Cardiac muscle cell (in vitro differentiated cells and primary cell): ENCODE results near the gene GPHA2. TPM values are rescaled to one million over a fixed set of nuclear protein-coding genes. Genes with fewer than 3 reads are reported as not detected.

Experiments
- DNase-seq, 2 donors: peaks; one replicate each; pipeline versions ENCODE4 v3.0.0 to v3.0.0-alpha.2; 2010 to 2017; ENCODE audit warnings: low read depth in 1 of 2, low spot score in 1 of 2
- H3K27ac ChIP-seq: fragments of 200-600 bp; sonication (generic); 2 replicates; pipeline ENCODE4 v1.5.1; 2016
- H3K27me3 ChIP-seq: fragments of 200-600 bp; sonication (generic); 2 replicates; pipeline ENCODE4 v1.6.0; 2016; ENCODE audit warnings: control low read depth
- H3K36me3 ChIP-seq: fragments of 200-600 bp; sonication (generic); 2 replicates; pipeline ENCODE4 v1.5.1; 2016; ENCODE audit warnings: control low read depth
- H3K4me1 ChIP-seq: fragments of 200-600 bp; sonication (generic); 2 replicates; pipeline ENCODE4 v1.8.1; 2017; ENCODE audit warnings: low read depth, mild to moderate bottlenecking, mixed run types
- H3K4me3 ChIP-seq: fragments of 200-600 bp; sonication (generic); 2 replicates; pipeline ENCODE4 v1.5.1; 2016; ENCODE audit warnings: mild to moderate bottlenecking
- H3K9me3 ChIP-seq: fragments of 200-600 bp; sonication (generic); 2 replicates; pipeline ENCODE4 v1.5.1; 2017; ENCODE audit warnings: low read depth, mild to moderate bottlenecking, control low read depth
- CTCF ChIP-seq: IDR thresholded peaks from 2 replicates; pipeline ENCODE4 v1.5.1; 2012; ENCODE audit warnings: low read depth, mild to moderate bottlenecking, low read length
- polyA plus RNA-seq: library from polyadenylated mRNA; unstranded; fragments of >200 nt; fragmentation: Nextera tagmentation; extraction: Ambion mirVana; gene quantifications from 2 replicates; pipeline ENCODE4 v1.2.1, GENCODE V29; 2016
- total RNA-seq: library from RNA; depleted of rRNA; stranded (reverse); fragments of >200 nt; gene quantifications from 2 replicates; pipeline ENCODE4 v1.2.3, GENCODE V29; 2016

Gene GPHA2
- total and polyA plus RNA-seq, 2 experiments from 2014 or later = 0.60 TPM; not detected in 1

- H3K9me3 ChIP-seq = no peaks in the 10 kb centered on the region
- DNase-seq = no peak
- H3K27me3 ChIP-seq = no peaks in the 10 kb centered on the region
- no peaks in the 10 kb centered on the region for H3K4me1 ChIP-seq
- no peak overlapping the region for H3K4me3 ChIP-seq
- no peaks in the 10 kb centered on the region for H3K36me3 ChIP-seq
- no peak overlapping the region for H3K27ac ChIP-seq
- no peak for TF ChIP-seq CTCF
These were observed 35.0 kb upstream of the GPHA2 start for GRCh38 chr11:64970731-64971151.

GRCh38 chr11:64969209-64969608, 33.5 kb upstream of the GPHA2 start:
- peak in 1 of 2 donors; percentile 11 for DNase-seq
- TF ChIP-seq CTCF = no peak
- H3K4me1 ChIP-seq = no peaks in the 10 kb centered on the region
- no peak overlapping the region for H3K27ac ChIP-seq
- H3K4me3 ChIP-seq = no peak overlapping the region
- no peaks in the 10 kb centered on the region for H3K9me3 ChIP-seq
- no peaks in the 10 kb centered on the region for H3K27me3 ChIP-seq
- H3K36me3 ChIP-seq = no peaks in the 10 kb centered on the region

- Histone ChIP-seq H3K9me3 (no peaks in the 10 kb centered on the region), H3K4me1 (no peaks in the 10 kb centered on the region), H3K27ac (no peak overlapping the region), H3K27me3 (no peaks in the 10 kb centered on the region), H3K36me3 (no peaks in the 10 kb centered on the region), H3K4me3 (no peak overlapping the region)
- TF ChIP-seq CTCF = no peak
- no peak for DNase-seq
These were observed 31.7 kb upstream of the GPHA2 start for GRCh38 chr11:64967375-64967774.

GRCh38 chr11:64963072-64963631, 27.5 kb upstream of the GPHA2 start:
- Histone ChIP-seq H3K27ac (no peak overlapping the region), H3K27me3 (no peaks in the 10 kb centered on the region), H3K9me3 (no peaks in the 10 kb centered on the region), H3K4me1 (no peaks in the 10 kb centered on the region), H3K4me3 (no peak overlapping the region), H3K36me3 (no peaks in the 10 kb centered on the region)
- no peak for DNase-seq
- no peak for TF ChIP-seq CTCF

GRCh38 chr11:64960719-64961118, 25.0 kb upstream of the GPHA2 start:
- Histone ChIP-seq H3K9me3 (no peaks in the 10 kb centered on the region), H3K27ac (no peak overlapping the region), H3K4me1 (no peaks in the 10 kb centered on the region), H3K36me3 (no peaks in the 10 kb centered on the region), H3K4me3 (no peak overlapping the region), H3K27me3 (no peaks in the 10 kb centered on the region)
- no peak for TF ChIP-seq CTCF
- DNase-seq = peak in 1 of 2 donors; percentile 20

GRCh38 chr11:64959498-64959897, 23.8 kb upstream of the GPHA2 start:
- no peak for TF ChIP-seq CTCF
- DNase-seq = no peak
- no peaks in the 10 kb centered on the region for H3K36me3 ChIP-seq
- no peak overlapping the region for H3K4me3 ChIP-seq
- H3K4me1 ChIP-seq = no peaks in the 10 kb centered on the region
- peaks cover 4% of the 10 kb centered on the region for H3K27me3 ChIP-seq
- H3K27ac ChIP-seq = no peak overlapping the region
- H3K9me3 ChIP-seq = no peaks in the 10 kb centered on the region
